ENCODE results near the gene ZNF280C.

GRCh38 chrX:130184857-130185256, 83.8 kb downstream of the ZNF280C start:
- TF ChIP-seq CTCF (IDR thresholded peaks at IDR 0.05) (no peak), POLR2A (IDR thresholded peaks at IDR 0.05) (no peak)
